HEK293 (cell line): ENCODE data around the gene SCAMP5.

ENCODE experiments used
- ATF2 ChIP-seq: fragments of 450-650 bp; formaldehyde crosslinking; IDR thresholded peaks from 2 replicates; pipeline ENCODE4 v1.5.1; 2016; ENCODE audit warnings: missing biosample characterization, missing genetic modification characterization, low read depth
- CTCF ChIP-seq: fragments of 450-650 bp; formaldehyde crosslinking; IDR thresholded peaks from 2 replicates; pipeline ENCODE4 v1.5.1; 2016; ENCODE audit warnings: missing biosample characterization, missing genetic modification characterization
- TCF7L2 ChIP-seq: IDR thresholded peaks from 2 replicates; pipeline ENCODE4 v1.6.1; 2011; ENCODE audit warnings: low read depth, mild to moderate bottlenecking, inconsistent platforms, low read length, moderate library complexity, borderline replicate concordance
- ZNF121 ChIP-seq: fragments of 450-650 bp; formaldehyde crosslinking; IDR thresholded peaks from 2 replicates; pipeline ENCODE4 v1.5.1; 2016; ENCODE audit warnings: missing biosample characterization, missing genetic modification characterization
- ZNF138 ChIP-seq: fragments of 450-650 bp; formaldehyde crosslinking; IDR thresholded peaks from 2 replicates; pipeline ENCODE4 v1.5.1; 2016; ENCODE audit warnings: missing biosample characterization, missing genetic modification characterization, borderline replicate concordance
- ZNF24 ChIP-seq: fragments of 450-650 bp; formaldehyde crosslinking; IDR thresholded peaks from 2 replicates; pipeline ENCODE4 v1.5.1; 2016; ENCODE audit warnings: missing biosample characterization, missing genetic modification characterization
- ZNF274 ChIP-seq, 2 experiments: fragments of 200-500 bp in 1 of 2; fragments of 450-650 bp in 1 of 2; sonication (Bioruptor generic) in 1 of 2; formaldehyde crosslinking in 1 of 2; IDR thresholded peaks; 2 replicates each; pipeline versions ENCODE4 v1.5.1 to v1.6.1; 2014 to 2016; ENCODE audit warnings: borderline replicate concordance in 1 of 2, inconsistent platforms in 1 of 2, low read length in 1 of 2, missing biosample characterization in 1 of 2, missing genetic modification characterization in 1 of 2
- ZNF354C ChIP-seq: fragments of 450-650 bp; formaldehyde crosslinking; IDR thresholded peaks from 2 replicates; pipeline ENCODE4 v1.5.1; 2016; ENCODE audit warnings: missing biosample characterization, missing genetic modification characterization, low read depth, borderline replicate concordance
- ZNF423 ChIP-seq: fragments of 450-650 bp; formaldehyde crosslinking; IDR thresholded peaks from 2 replicates; pipeline ENCODE4 v1.5.1; 2016; ENCODE audit warnings: missing biosample characterization, missing genetic modification characterization
- ZNF600 ChIP-seq: fragments of 450-650 bp; formaldehyde crosslinking; IDR thresholded peaks from 2 replicates; pipeline ENCODE4 v1.5.1; 2016; ENCODE audit warnings: missing biosample characterization, missing genetic modification characterization

- TF ChIP-seq ZNF600 (no peak), ZNF423 (no peak), CTCF (tag by site-specific recombination) (no peak), ZNF24 (tag by site-specific recombination) (no peak), TCF7L2 (no peak), ZNF138 (tag by site-specific recombination) (no peak), ZNF354C (tag by site-specific recombination) (no peak), ATF2 (tag by site-specific recombination) (no peak), ZNF274 (IDR thresholded peaks at IDR 0.05; ENCODE audit: low read length) (no peak), ZNF274 (tag by site-specific recombination; IDR thresholded peaks at IDR 0.05; ENCODE audit: borderline replicate concordance) (no peak), ZNF121 (no peak)
Observed at GRCh38 chr15:75031848-75032247, 36.5 kb downstream of the SCAMP5 start.
